ENCODE measurements around the gene MYOCOS.

The MYOCOS gene

DNA sequence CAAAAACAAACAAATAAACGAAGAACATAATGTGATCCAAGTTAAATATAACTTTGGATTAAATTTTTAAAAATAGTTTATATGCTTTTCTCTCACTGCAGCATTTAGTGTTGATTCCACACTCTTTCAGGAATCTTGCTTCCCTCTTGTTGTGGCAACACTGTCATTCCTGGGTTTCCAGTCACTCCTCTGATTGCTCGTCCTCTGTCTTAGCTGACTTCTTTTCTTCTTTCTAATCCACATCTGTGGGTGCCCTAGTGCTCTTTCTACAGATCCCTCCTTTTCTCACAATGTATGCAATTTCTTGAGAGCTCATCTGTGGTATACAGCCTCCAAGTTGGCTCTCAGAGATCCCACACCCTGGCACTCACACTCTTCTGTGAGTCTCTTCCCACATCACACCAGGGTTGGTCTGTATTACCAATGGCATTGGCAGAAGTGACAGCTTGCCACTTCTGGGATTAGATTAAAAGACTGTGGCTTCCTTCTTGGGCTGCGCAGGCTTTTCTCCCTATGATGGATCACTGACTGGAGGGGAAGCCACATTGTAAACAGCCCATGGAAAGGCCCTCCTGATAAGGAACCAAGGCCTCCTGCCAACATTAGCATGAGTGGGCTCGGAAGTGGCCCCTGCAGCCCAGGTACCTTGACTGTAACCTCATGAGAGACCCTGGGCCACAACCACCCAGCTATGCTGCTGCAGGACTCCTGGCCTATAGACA, 42.0 kb downstream of the MYOCOS start:
- ChIA-PET POLR2A (no interaction called here), CTCF (interaction anchor here (2.6 kb wide), 1 partner anchor 19 kb away, joined by 10 read pairs; no protein-coding TSS in a partner anchor)
- TF ChIP-seq, protein P1, sequence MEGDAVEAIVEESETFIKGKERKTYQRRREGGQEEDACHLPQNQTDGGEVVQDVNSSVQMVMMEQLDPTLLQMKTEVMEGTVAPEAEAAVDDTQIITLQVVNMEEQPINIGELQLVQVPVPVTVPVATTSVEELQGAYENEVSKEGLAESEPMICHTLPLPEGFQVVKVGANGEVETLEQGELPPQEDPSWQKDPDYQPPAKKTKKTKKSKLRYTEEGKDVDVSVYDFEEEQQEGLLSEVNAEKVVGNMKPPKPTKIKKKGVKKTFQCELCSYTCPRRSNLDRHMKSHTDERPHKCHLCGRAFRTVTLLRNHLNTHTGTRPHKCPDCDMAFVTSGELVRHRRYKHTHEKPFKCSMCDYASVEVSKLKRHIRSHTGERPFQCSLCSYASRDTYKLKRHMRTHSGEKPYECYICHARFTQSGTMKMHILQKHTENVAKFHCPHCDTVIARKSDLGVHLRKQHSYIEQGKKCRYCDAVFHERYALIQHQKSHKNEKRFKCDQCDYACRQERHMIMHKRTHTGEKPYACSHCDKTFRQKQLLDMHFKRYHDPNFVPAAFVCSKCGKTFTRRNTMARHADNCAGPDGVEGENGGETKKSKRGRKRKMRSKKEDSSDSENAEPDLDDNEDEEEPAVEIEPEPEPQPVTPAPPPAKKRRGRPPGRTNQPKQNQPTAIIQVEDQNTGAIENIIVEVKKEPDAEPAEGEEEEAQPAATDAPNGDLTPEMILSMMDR (IDR thresholded peaks at IDR 0.05; ENCODE audit: control extremely low read depth, extremely low read depth, low read depth, missing control alignments), result no peak
- DNase-seq (ENCODE audit: extremely low spot score), result no peak

DNA sequence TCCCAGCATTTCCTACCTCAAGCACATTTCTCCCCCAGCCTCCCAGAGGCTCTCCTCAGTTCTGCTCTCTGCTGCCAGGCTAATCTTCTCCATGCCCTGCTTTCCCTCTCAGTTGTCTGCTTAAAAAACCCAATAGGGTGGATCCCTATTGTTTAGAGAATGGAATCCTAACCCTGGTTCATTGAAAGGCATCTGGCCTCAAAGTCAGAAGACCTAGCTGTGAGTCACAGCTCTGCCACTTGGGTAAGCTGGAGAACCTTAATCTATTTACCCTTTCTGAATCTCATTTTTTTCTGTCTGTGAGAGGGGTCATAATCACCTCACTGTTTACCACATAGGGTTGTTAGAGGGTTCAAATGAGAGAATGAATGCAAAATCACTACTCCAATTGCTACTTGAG, 42.9 kb downstream of the MYOCOS start:
- no peak for DNase-seq (ENCODE audit: extremely low spot score)
- TF ChIP-seq, protein P1 (IDR thresholded peaks at IDR 0.05; ENCODE audit: control extremely low read depth, extremely low read depth, low read depth, missing control alignments), result no peak
- ChIA-PET CTCF (interaction anchor here (4.5 kb wide), 1 partner anchor 10 kb away, joined by 29 read pairs; no protein-coding TSS in a partner anchor), POLR2A (no interaction called here)

DNA sequence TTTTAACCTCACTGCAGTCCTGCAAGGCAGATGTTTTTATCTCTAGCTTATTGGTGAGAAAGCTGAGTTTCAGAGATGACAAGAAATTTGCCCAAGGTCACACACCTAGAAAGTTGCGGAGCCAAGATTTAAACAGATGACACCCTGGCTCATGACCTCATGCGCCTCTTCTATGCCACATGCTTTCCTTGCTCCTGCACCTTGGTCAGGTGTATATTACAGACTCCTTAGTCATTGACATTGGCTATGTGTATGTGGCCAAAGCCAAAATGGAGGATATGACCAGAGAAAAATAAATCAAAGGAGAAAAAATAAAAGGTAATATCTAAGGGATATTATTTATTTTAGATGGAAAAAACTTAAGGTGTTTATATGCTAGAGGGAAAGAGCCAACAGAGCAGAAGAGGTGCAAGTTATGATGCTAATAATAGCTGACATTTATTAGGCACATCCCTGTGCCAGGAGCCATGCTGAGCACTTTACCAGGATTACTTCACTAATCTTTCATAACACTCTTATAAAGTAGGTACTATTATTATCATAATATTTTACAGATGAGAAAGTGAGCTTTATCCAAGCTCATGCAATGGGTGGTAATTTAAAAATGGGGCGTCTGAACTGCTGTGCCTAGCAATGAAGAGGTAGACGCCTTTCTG, 44.2 kb downstream of the MYOCOS start:
- ChIA-PET CTCF (interaction anchor here (1.5 to 4.5 kb wide), 2 partner anchors 9 to 11 kb away, joined by 5 to 29 read pairs; no protein-coding TSS in a partner anchor), POLR2A (no interaction called here)
- DNase-seq (ENCODE audit: extremely low spot score), result no peak
- TF ChIP-seq, protein P1 (IDR thresholded peaks at IDR 0.05; ENCODE audit: control extremely low read depth, extremely low read depth, low read depth, missing control alignments), result no peak

DNA sequence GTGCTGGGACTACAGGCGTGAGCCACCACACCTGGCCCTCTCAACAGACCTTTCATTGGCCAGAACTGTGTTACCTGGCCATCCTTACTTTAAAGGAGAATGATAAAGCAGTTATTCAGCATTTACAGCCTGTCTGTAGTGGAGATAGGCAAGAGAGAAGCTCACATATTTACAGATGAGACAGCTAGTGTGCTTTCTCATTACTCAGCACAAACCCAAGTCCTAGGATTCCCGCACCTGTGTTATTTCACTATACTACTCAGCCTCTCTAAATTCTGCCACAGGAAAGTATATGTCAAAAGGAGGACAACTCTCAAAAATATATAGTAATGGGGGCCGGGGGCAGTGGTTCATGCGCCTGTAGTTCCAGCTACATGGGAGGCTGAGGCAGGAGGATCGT, 46.3 kb downstream of the MYOCOS start:
- TF ChIP-seq, protein P1 (IDR thresholded peaks at IDR 0.05; ENCODE audit: control extremely low read depth, extremely low read depth, low read depth, missing control alignments), result no peak
- CTCF ChIA-PET, result interaction anchor here (1.5 to 4.5 kb wide), 2 partner anchors 13 to 24 kb away, joined by 4 to 29 read pairs; no protein-coding TSS in a partner anchor
- POLR2A ChIA-PET, result no interaction called here
- DNase-seq (ENCODE audit: extremely low spot score), result no peak

DNA sequence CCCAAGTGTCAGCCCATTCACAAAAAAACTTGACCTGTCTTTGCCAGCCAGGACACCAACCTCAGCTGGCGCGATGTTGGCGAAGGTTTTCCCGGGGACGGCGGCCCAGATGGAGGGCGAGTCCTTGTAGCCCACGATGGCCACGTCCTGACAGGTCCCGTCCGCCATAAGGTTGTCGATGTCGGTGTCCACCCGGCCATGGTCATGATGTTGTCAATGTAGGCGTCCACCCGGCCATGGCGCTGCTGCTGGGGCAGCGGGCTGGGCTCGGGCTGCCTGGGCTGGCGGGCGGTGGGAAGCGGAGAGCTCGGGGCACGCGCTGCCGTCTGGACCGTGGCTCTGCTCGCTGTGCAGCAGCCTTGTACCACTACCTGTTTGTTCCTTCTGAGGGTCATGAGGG, 48.7 kb downstream of the MYOCOS start:
- POLR2A ChIA-PET, result no interaction called here

More for the DNA sequence above, 48.7 kb downstream of the MYOCOS start:
- no peak for DNase-seq (ENCODE audit: extremely low spot score)
- CTCF ChIA-PET, result no interaction called here
- TF ChIP-seq, protein P1 (IDR thresholded peaks at IDR 0.05; ENCODE audit: control extremely low read depth, extremely low read depth, low read depth, missing control alignments), result no peak
